HG03432 (cell line): Measurements from ENCODE around the gene ACADS.

ENCODE experiments used
- ATAC-seq: cut with Tn5 transposase; IDR thresholded peaks from one replicate; pipeline ENCODE4 v1.9.1; 2021; ENCODE audit warnings: mild to moderate bottlenecking, moderate library complexity; ENCODE audit not compliant: unreplicated experiment

ACADS gene

GRCh38 chr12:120699553-120699952, 26.1 kb upstream of the ACADS start:
- no peak for ATAC-seq

- no peak for ATAC-seq
Measured at GRCh38 chr12:120700886-120701285, 24.7 kb upstream of the ACADS start.

DNA sequence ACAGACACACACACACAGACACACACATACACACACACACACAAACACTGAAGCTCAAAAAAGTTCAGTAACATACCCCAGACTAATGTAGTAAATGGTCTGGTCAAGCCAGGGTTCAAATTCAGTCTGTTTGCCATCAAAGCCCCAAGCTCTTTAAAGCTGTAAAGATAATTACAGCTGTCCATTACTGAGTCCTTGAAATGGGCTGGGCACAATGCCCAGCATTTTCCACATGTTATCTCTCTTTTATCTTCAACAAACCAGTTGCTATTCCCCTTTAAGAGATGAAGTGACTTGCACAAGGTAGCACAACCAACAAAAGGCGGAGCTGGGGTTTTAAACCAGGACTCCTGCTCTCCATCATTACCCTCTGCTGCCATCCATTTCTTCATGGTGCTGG, 23.0 kb upstream of the ACADS start:
- ATAC-seq, result no peak

DNA sequence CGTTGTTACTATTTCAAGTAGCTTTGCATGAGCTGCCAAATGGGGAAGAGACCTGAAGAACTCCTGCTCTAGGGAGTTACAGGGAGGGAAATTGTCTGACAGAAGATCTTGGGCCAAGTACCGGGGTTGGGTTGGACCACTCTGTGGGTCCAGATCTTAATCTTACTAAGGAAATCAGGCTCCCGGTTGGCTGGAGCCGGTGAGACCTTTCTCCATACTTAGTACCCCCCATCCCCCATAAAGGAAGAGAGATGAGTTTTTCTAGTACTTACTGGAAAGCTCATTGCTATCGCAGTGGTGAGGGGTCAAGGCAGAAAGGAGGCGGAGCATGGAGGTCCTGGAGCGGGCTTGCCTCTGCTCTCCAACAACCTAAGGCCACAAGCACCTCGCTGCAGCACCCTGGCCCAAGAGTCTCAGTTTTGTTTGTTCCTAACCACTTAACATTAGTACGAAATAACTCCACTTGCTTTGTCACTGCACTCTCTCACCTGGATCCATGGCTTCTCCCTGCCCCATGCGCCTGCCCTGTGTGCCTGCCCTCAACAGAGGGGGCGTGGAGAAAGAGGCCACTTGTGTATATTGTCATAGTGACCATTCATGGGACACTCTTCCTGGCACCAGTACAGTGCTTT, 22.2 kb upstream of the ACADS start:
- ATAC-seq, result no peak

- ATAC-seq, result no peak
Measured at GRCh38 chr12:120705618-120706017, 20.0 kb upstream of the ACADS start.

DNA sequence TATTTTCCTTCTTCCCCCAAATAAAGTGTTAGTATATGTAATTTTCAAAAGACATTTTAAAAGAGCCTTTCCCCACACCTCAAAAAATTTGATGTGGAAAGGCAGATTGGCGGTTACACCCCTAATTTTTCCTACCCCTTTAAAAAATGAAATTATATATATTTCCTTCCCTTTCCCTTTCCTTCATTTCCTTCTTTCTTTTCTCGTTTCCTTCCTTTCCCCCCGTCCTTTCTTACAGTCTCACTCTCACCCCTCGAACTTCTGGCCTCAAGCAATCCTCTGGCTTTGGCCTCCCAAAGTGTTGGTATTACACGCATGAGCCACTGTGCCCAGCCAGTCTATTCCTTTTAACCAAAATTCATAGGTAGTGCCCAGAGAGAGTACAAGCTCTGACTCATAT, 19.6 kb upstream of the ACADS start:
- no peak for ATAC-seq

DNA sequence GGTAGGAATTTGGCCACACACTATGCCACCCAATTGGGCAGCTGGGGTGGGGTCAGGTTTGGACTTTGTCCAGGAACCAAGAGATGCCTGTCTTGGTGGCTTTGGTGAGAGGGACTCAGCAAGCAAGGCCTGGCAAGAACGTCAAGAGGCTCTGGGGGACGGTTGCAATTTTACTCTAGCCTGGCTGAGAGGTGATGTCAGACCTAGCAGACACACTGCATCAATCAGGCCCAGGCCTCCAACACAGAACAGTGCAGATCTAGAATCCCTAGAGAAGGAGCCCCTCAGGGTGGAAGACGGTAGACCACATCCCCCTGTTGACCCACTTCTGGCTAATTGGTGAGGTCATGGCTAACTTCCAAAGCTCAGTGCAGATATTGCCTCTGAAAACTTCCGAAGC, 17.0 kb upstream of the ACADS start:
- no peak for ATAC-seq

DNA sequence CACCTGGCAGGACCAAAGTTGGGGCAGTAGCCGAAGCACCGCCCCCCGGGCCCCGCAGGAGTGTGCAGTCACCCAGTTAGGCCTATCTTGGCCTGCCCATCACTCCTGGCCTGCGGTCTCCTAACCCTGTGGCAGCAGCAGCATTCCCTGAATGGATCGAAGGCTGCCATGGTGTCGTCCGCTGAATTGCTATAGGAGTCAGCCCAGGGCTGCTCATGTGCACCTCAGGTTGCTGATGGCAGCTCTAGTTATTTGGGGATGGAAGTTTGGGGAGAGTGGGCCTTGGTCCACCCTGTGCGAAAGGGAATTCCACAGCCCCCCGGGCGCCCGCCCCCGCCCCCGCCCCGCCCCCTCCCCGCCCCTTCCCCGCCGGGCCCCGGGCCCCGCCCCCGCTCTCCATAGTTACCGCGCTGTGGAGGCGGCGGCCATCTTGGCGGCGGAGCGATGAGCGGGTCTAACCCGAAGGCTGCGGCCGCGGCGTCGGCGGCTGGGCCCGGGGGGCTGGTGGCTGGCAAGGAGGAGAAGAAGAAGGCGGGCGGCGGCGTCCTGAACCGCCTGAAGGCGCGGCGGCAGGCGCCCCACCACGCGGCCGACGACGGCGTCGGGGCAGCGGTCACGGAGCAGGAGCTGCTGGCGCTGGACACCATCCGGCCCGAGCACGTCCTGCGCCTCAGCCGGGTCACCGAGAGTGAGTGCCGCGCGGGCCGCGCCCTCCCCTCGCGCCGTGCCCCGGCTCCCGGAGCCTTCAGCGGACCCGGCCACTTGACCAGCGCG, 15.4 kb upstream of the ACADS start, which contains the start of gene UNC119B:
TSS of gene UNC119B (plus strand) at position 428 of the 774 bp plus-strand sequence. CDS start at position 445, 17 bp downstream.
- peak; percentile 81 for ATAC-seq

- ATAC-seq, result peak; percentile 25
Measured at GRCh38 chr12:120710805-120711296, 14.8 kb upstream of the ACADS start.

- no peak for ATAC-seq
Measured at GRCh38 chr12:120711411-120711810, 14.2 kb upstream of the ACADS start.

DNA sequence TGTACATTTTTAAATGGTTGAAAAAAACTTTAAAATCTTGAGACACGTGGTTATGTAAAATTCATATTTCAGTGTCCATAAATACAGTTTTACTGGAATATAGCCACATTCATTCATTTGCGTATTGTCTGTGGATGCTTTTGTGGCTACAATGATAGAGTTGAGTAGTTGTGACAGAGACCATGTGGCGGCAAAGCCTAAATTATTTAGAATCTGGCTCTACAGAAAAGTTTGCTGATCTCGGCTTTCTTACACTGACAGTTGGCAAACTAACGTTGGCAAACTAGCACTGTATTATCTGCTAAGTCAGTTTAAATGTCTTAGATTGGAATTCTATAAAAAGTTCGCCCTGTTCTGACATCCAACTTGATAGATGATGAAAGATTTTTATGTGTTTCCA, 13.0 kb upstream of the ACADS start:
- ATAC-seq, result no peak

DNA sequence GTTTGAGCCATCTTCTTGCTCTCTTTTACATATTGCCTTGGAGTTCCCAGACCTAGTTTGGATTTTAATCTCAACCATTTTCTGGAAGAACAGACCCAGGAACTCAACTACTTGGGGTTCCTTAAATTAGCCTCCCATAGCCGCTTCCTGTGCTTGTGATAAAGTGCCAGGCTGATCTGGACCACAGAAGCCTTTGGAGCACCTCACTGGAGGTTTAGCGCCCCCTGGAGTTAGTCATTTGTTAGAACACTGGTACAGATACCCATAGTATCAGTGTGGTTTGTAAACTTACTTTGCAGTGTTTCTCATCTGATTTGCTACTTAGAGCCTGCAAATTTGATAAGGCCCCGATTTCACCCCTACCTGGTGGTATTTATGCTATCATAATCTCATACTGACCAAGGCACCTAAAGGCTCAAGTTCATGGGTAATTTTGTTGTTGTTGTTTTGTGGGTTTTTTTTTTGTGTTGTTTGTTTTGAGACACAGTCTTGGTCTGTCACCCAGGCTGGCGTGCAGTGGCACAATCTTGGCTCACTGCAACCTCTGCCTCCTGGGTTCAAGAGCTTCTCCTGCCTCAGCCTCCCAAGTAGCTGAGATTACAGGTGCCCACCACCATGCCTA, 11.7 kb upstream of the ACADS start:
- ATAC-seq, result peak; percentile 42

- no peak for ATAC-seq
Measured at GRCh38 chr12:120718055-120718454, 7.6 kb upstream of the ACADS start.

- ATAC-seq, result no peak
Measured at GRCh38 chr12:120719072-120719471, 6.6 kb upstream of the ACADS start.

DNA sequence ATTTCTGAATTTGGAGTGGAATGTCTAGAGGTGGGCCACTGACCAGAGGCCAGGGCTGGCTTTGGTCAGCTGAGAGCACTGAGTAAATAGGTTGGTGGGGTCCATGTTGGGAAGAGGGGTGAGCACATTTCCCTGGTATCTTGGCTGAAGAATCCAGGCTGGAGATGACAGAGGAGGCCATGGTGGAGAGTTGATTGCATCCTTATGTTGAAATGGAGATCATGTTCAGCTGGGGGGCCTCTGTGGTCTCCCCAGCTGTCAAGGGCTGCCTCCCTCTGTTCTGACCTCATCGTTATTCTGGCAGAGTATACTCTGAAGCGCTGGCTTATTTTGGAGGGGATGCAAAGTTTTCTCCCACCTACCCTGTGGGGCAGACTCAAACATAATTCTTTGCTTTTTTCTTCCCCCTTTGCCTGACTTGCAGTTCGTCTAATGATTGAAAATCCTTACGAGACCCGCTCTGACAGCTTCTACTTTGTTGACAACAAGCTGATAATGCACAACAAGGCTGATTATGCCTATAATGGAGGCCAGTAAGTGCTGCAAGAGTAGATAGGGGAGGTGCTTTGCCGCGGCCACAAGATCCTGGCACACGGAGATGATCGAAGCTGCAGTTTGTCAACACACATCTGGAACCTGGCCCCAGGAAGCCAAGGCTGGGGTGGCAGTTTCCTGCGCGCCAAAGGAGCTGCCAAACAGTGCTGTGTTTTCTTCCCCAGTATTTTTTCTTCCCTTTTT, 6.0 kb upstream of the ACADS start:
- no peak for ATAC-seq

DNA sequence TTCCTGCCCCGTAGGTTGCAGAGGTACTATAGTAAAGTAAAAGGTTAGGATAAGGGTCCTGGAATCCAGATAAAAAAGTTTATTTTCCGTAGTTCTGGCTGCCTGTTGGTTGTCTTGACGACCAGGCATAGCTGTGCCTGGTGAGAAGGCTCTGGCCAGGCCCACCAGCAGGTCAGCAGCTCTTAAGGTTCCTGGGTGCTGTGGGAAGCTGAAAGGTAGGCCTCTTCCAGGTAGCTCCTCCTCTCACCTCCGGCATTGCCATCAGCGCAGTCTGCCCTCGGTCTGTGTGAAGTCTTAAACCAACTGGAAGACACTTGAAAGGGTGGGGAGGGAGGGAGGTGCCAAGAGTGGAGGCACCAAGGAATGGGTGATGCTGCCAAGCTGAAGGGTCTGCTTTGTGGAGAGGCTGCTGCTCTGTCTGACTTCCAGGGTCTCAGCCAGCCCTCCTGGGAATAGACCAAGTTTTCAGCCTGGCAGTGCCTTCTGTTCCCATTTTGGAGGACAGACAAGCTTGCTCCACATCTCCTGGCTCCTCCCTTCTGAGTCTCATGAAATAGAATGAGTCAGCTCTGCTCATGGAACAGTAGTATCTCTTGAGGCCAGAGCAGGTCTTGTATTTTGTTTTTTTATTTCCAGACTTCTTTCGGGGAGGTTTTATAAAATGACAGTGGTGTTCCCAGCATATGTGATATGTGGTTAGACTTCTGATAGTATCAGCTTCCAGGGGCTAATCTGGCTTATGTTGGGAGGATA, 5.2 kb upstream of the ACADS start:
- ATAC-seq, result no peak

DNA sequence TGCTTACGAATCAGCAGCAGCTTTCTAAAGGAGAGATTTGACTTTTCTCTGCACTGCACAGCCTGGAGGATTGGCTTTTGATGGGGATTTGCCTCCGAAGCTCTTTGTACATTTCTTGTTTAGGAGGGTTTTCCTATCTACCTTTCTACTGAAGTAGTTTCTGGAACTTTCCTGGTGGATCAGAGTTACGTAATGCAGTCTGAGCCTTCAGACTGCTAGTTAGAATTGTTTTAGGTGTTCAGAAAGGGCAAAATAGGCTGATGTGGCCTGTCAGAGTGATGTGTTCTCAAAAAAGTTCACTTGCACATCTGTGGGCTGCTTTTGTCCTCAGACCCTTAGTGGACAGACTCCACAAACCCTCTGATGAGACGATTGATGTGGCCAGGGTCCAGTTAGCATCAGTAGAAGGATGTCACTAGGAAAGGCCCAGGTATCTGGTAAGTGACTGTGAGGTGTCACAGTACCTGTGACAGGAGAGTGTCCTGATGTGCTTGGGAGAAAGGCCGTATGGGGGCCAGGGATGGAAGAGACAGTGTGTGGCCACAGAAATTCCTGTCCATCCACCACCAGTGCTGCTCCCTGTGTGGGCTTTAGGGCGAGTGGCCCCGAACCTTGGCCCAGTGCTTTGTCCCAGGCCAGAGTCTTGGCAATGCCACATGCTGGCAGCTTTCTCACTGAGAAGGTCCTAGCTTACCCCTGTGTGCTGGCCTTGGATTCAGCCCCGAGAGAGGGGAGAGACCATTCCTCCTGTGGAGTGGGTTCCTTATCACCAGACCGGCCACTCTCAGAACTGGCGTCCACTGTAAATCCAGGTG, 4.4 kb upstream of the ACADS start:
- ATAC-seq, result no peak

- ATAC-seq, result no peak
Measured at GRCh38 chr12:120721866-120722265, 3.8 kb upstream of the ACADS start.

DNA sequence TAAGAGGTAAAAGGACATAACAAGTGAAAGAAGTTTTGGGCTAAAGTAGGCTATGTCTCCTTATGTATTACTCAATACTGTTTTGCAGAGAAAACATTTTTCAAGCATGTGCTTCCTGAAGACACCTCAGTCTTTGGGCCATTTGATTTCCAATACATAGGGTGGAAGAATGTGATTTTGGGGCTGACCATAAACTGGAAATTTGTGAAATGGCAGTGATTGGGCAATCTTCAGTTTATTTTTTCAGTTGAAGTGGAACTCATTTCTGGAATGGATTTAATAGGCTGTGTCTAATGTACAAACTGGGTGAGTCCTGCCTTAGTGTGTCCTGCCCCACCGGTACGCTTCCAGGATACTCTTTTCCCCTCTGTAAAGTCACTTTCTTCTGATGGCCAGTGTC, 2.8 kb upstream of the ACADS start:
- no peak for ATAC-seq

DNA sequence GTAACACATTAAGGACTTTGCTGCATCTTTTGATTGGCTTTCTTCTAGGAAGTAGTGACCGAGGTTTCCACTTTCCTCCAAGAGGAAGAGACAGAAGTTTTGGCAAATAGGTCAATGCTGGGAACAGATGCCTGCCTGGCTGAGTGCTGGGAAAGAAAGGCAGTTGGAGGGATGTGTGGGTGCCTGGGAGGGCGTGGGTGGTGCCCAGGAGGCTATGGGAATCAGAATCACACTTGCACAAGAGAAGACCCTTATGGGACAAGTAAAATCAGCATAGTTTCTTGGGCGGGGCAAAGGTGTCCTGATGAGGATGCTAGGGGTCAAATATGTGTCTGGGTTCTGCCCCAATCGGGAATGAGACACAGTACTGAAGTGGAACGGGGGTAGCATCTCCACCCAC, 906 bp upstream of the ACADS start:
- ATAC-seq, result no peak
